NCI-H524 (cell line): ENCODE data around the gene RBMS3.

Experiments used
- DNase-seq, 2 experiments: peaks; one replicate each; lab custom pipeline; 2025; lab: John Stamatoyannopoulos, UW

The RBMS3 gene

DNA sequence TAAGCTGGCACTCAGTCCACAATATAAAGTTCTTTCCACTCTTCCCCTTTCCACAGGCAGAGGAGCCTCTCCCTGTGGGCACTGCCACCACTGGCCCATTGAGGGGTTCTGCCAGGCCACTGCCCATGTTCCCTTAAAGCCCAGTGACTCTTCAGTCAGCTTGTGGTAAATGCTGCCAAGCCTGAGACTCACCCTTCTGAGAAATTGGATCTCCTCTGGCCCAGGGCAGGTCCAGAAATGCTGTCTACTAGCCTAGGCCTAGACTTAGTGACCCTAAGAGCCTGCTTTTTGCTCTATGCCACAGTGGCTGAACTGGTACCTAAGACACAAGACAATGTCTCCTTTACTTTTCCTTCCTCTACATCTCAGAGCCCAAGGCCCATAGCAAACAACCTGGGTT, 295.8 kb downstream of the RBMS3 start:
- no peak for DNase-seq

GRCh38 chr3:29577250-29577649, 296.4 kb downstream of the RBMS3 start:
- DNase-seq, result no peak

- DNase-seq, result no peak
Measured at GRCh38 chr3:29581311-29581710, 300.4 kb downstream of the RBMS3 start.

DNA sequence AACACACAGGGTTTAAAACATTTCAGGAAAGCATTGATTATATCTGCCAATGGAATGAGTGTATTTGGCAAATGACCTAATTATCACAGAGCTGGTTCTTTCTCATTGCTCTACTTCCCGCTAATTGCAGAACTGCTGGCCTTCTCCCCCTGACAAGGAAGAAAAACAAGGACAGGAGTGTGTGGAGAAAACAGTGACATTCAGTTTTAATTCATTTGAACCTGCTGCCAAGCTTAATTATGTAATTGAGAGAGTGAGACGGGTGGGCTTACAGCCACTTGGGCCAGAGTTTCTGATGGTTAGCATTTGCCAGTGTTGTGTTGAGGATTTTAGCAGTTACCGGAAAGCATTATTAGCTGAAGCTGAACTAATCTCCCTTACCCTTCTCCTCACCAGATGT, 301.4 kb downstream of the RBMS3 start:
- DNase-seq, result peak; percentile 3 to 50

DNA sequence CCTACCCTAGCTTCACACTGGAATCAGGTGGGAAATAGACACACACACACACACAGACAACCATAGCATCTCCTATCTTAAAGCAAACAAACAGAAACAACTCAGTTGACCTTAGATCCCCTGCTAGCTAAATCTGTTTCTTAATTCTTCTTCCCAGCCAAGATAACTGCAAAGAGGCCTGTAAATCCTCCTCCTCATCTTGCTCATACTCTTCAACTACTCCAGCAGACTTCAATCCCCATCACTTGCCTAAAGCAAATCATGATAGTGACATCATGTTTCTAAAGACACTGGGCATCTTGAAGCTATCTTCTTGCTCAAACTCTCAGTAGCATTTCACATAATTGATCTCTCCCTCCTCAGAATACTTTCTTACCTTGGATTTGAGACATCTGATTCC, 303.0 kb downstream of the RBMS3 start:
- no peak for DNase-seq

- no peak for DNase-seq
Measured at GRCh38 chr3:29585368-29585767, 304.5 kb downstream of the RBMS3 start.

DNA sequence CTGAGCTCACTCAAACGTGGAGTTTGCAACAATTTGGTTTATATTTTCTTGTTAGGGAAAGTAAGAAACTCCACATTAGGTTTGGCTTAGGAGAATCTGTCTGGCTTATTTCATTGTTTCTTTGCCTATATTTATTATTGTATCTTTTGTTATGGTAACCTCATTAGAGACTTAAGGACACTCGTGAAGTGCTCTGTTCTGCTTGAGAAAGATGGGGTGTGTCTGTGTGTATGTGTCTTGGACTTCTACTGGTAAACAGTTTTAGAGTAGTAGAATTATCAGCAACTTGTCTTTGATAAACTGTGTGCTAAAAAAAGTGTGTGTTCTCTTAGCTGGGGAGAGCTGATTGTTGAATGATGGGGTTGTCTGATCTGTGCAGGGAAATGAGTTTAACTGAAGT, 306.5 kb downstream of the RBMS3 start:
- no peak for DNase-seq

DNA sequence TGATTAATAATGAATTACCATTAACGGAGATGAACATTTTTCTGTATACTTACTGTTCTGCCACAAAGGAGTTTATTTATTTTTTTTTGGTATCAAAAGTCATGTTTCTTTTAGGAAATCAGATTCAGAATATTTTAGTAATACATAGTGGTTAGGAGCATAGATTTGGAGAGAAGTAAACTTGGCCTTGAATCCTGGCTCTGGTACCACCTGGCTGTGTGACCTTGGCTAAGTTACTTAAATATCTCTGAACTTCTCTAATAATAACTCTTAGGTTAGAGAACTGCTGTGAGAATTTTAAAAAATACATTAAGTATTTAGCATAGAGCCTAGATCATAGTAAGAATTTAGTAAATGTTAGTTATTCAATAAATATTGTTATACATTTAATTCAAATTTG, 309.1 kb downstream of the RBMS3 start:
- no peak for DNase-seq

GRCh38 chr3:29590461-29590860, 309.6 kb downstream of the RBMS3 start:
- no peak for DNase-seq

DNA sequence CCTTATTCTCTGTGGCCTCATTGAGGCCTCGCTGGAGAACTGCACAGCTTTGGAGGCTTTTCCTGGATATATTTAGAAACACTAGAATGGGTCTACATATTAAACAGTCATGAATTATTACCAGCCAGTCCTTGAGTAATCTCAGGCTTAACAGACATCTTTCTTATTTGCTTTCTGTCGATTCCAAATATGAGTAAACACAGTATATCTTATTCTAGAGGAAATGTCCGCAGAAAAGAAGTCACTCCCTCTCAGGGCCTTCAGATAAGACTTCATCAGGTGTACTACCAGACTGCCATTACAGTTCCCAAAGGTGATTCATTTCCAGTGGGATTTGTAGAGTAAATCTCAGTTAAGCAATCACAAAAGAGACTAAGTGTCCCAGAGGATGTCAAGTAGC, 310.7 kb downstream of the RBMS3 start:
- DNase-seq, result no peak

- no peak for DNase-seq
Measured at GRCh38 chr3:29593802-29594201, 312.9 kb downstream of the RBMS3 start.

GRCh38 chr3:29594261-29594660, 313.4 kb downstream of the RBMS3 start:
- no peak for DNase-seq

DNA sequence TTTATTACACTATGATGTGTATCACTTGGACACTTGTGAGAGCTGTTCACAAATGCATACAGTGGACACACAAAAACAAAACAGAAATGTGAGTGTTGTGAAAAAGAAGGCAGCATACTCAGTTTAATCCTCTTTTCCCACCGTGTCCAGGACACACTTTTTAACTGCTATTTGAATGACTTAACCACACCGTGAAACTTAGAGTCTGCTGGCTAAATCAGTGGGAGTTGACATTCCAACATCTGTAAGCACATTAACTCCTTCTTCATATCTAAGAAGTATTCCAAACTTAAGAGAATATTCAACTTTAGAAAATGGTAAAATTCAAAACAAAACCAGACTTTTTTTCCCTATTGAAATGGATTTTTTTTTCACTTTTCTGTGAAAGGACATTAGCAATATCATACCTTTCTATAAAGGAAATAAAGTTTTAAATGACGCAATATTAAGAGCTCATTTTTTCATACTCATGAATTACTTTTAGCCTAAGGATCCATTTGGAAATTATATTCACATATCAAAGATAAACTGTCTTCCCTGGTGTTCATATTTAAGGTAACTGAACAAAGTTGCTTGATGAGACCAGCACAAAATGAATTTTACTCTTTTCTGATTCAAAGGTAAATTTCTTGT, 316.6 kb downstream of the RBMS3 start:
- no peak for DNase-seq

GRCh38 chr3:29601861-29602585, 321.2 kb downstream of the RBMS3 start:
- no peak for DNase-seq

GRCh38 chr3:29605845-29606244, 325.0 kb downstream of the RBMS3 start:
- no peak for DNase-seq

DNA sequence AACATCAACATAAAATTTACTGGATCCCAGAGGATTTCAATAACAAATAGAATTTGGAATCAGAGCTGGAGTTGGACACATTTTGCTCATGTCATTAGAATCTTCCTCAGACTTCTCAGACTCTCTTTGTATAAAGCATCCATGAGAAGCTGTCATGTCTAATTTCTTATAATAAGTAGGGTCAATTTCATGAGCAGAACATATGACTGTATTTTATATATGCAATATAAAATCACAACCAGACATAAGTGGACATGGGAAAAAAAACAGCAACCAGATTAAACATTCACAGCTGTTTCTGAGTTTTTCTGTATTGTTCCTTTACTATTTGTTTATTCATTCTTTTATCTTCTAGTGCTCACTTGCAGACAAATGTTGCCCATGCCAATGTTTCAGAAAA, 325.5 kb downstream of the RBMS3 start:
- DNase-seq, result no peak

- no peak for DNase-seq
Measured at GRCh38 chr3:29608414-29609327, 327.8 kb downstream of the RBMS3 start.

DNA sequence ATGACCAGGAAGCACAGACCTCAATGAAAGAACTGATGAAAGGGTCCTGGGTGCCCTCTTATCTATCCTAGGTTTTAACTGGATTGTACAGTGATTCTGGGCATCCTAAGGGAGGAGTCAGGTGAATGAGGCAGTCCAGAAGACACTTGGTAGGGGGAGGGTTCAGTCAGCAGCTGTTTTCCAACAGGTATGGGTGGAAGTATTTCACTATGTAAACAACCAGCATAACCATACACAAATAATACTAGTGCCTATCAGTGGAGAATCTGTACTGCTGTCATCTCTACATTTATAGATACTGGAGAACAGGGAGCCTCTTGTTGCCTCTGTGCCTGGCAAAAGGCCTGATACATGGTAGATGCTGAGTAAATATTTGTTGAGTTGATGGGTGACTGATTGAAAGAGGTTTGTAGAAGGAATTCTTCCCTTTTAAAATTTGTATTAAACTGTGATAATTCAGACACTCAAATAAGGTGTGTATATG, 328.5 kb downstream of the RBMS3 start:
- no peak for DNase-seq

- no peak for DNase-seq
Measured at GRCh38 chr3:29610781-29611180, 329.9 kb downstream of the RBMS3 start.

DNA sequence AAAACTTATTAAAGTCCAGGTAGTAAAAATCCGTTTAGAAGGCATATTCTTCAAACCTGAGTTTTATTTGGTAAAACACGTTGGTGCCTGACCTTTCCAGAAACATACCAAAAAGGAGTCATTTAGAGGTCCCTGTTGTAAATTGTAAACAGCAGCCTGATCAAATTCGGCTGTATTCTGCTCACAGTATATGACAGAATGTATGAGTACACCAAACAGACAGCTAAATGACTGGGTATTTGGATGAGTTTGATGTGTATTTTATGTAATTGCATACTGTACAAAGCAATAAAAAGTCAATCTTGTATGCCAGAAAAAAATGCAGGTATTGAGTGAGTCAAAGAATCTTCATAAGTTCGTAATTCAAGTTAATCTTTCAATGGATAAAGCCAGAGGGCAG, 330.4 kb downstream of the RBMS3 start:
- no peak for DNase-seq

GRCh38 chr3:29612536-29612935, 331.7 kb downstream of the RBMS3 start:
- DNase-seq, result no peak

DNA sequence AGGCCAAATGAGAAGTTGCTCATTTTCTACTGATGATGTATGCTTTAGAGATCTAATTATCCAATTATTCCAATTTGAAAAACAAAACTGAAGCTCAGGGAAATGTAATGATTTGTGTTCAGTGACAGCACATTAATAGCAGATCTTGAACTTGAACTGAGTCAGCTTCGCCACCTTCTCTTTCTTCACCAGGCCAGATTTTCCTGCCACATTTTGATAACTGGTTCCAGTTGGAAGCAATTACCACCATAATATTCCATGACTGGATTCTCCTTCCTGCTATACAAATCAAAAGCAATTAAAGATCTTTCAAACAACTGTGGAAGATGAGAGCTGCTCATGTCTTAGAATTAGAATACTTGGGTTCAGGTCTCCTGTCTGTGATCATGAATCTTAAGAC, 334.1 kb downstream of the RBMS3 start:
- DNase-seq, result no peak
